HL-60 (cell line): Measurements from ENCODE around the gene ZNF648.

Experiments used
- CTCF ChIP-seq: IDR thresholded peaks from one replicate; pipeline ENCODE4 v1.5.1; 2011; ENCODE audit warnings: low read length, control low read depth, inconsistent platforms; ENCODE audit not compliant: insufficient read depth
- GABPA ChIP-seq: IDR thresholded peaks from 2 replicates; pipeline ENCODE4 v1.6.1; 2012; ENCODE audit warnings: low read depth
- POLR2AphosphoS5 ChIP-seq: IDR thresholded peaks from 2 replicates; pipeline ENCODE4 v1.6.1; 2012; ENCODE audit warnings: low read depth
- REST ChIP-seq: IDR thresholded peaks from 2 replicates; pipeline ENCODE4 v1.6.1; 2012; ENCODE audit warnings: low read depth; ENCODE audit not compliant: insufficient replicate concordance

DNA sequence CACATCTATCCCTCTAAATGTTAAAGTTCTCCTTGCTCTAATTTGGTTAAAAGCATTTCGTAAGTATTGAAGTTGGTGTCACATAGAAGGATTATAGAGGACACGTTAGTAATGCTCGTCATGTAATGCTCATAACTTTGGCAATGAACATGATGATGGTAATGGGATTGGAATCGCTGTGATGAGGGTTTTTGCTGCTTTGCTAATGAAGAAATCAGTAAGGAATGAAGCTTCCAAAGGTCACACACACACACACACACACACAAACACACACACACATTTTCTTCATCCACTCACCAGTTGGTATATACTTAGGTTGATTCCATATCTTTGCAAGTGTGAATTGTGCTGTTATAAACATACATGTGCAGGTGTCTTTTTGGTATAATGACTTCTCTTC is 36.8 kb upstream of the ZNF648 start:
- TF ChIP-seq CTCF (no peak), GABPA (no peak), POLR2AphosphoS5 (no peak), REST (no peak)
